Adrenal gland (tissue), 5 donors: Measurements from ENCODE around the gene HTR2B.

Source experiments
- POLR2A ChIP-seq, 2 donors: fragments of 450-650 bp; IDR thresholded peaks; one replicate each; pipeline ENCODE4 v1.6.1; 2017; ENCODE audit warnings: antibody characterized with exemption in 2 of 2, mild to moderate bottlenecking in 2 of 2, moderate library complexity in 1 of 2
- TF ChIP-seq, protein P1 (sequence below), 6 experiments: fragments of 450-650 bp in 4 of 6; fragments of 200-600 bp in 2 of 6; sonication (generic) in 1 of 6; IDR thresholded peaks; 1 replicate in 5 of 6; 2 replicates in 1 of 6; pipeline versions ENCODE4 v1.5.1 to v1.8.0; 2016 to 2021; ENCODE audit warnings: antibody characterized with exemption in 6 of 6, mild to moderate bottlenecking in 2 of 6, moderate library complexity in 1 of 6
- donor health status: DM: no; HTN: no; CAD: no.

DNA sequence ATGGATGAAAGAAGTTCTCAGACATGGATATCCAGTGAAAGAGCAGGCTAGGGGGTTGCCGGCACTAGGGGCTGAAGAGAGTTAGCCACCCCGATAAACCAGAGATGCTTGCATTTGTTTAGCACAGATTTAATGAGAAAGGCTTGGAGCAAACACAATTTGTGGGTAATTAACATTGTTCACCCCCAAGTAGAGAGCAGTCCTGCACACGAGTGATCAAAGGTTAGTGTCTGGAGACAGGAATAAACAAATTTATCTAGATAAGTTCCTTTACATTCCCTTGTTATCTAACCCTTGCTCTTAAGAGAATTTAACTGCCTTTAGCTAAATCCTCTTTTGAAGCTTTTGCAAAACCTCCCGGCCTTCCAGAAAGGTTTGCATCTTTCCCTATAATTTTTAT, 23.9 kb downstream of the HTR2B start:
- TF ChIP-seq, protein P1, sequence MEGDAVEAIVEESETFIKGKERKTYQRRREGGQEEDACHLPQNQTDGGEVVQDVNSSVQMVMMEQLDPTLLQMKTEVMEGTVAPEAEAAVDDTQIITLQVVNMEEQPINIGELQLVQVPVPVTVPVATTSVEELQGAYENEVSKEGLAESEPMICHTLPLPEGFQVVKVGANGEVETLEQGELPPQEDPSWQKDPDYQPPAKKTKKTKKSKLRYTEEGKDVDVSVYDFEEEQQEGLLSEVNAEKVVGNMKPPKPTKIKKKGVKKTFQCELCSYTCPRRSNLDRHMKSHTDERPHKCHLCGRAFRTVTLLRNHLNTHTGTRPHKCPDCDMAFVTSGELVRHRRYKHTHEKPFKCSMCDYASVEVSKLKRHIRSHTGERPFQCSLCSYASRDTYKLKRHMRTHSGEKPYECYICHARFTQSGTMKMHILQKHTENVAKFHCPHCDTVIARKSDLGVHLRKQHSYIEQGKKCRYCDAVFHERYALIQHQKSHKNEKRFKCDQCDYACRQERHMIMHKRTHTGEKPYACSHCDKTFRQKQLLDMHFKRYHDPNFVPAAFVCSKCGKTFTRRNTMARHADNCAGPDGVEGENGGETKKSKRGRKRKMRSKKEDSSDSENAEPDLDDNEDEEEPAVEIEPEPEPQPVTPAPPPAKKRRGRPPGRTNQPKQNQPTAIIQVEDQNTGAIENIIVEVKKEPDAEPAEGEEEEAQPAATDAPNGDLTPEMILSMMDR (IDR thresholded peaks at IDR 0.05): no peak
- TF ChIP-seq POLR2A (IDR thresholded peaks at IDR 0.05): no peak
